A673 (cell line): ENCODE data around the gene TEX101. TPM values are rescaled to one million over a fixed set of nuclear protein-coding genes. Genes with fewer than 3 reads are reported as not detected.

Experiments
- BruUV-seq: library from RNA; stranded (reverse); fragments of 400-500 nt; replicated peaks from 2 replicates; lab custom pipeline; 2021; lab: Mats Ljungman, UMichigan
- CTCF ChIA-PET: fragments of 300-600 bp; sonication (Branson Sonifier 250); formaldehyde crosslinking; loops from one replicate; lab custom pipeline; 2022; ENCODE audit warnings: antibody characterized with exemption; lab: Charles Lee
- POLR2A ChIA-PET: fragments of 300-600 bp; sonication (Branson Sonifier 250); formaldehyde crosslinking; loops from one replicate; lab custom pipeline; 2022; ENCODE audit warnings: antibody characterized with exemption; ENCODE audit not compliant: low non-redundant PET; lab: Charles Lee
- DNase-seq: peaks from one replicate; pipeline ENCODE4 v3.0.0-alpha.2; 2015; ENCODE audit warnings: low spot score
- H3K27ac ChIP-seq: fragments of 200-600 bp; sonication (generic); 2 replicates; pipeline ENCODE4 v1.5.1; 2016; ENCODE audit warnings: mixed run types, low read depth, mild to moderate bottlenecking, mixed read lengths, antibody characterized with exemption, low read length; ENCODE audit not compliant: poor library complexity, severe bottlenecking
- H3K27me3 ChIP-seq: fragments of 200-600 bp; sonication (generic); replicated peaks from 2 replicates; pipeline ENCODE4 v1.6.1; 2017; ENCODE audit warnings: mixed run types, low read depth, mild to moderate bottlenecking, mixed read lengths, antibody characterized with exemption, low read length; ENCODE audit not compliant: insufficient read depth, poor library complexity
- H3K36me3 ChIP-seq: fragments of 200-600 bp; sonication (generic); 2 replicates; pipeline ENCODE4 v1.6.1; 2016; ENCODE audit warnings: mixed run types, mild to moderate bottlenecking, mixed read lengths, antibody characterized with exemption, low read length; ENCODE audit not compliant: insufficient read depth, poor library complexity, severe bottlenecking
- H3K4me1 ChIP-seq: fragments of 200-600 bp; sonication (generic); 2 replicates; pipeline ENCODE4 v1.6.1; 2017; ENCODE audit warnings: mixed run types, mild to moderate bottlenecking, mixed read lengths, antibody characterized with exemption, low read length; ENCODE audit not compliant: insufficient read depth, poor library complexity, severe bottlenecking
- H3K4me3 ChIP-seq: fragments of 200-600 bp; sonication (generic); 2 replicates; pipeline ENCODE4 v1.5.1; 2016; ENCODE audit warnings: low read depth, mixed run types, mild to moderate bottlenecking, mixed read lengths, low read length; ENCODE audit not compliant: poor library complexity, severe bottlenecking
- H3K9me3 ChIP-seq: fragments of 200-600 bp; sonication (generic); 2 replicates; pipeline ENCODE4 v1.6.1; 2016; ENCODE audit warnings: mixed run types, low read depth, mild to moderate bottlenecking, mixed read lengths, antibody characterized with exemption, low read length; ENCODE audit not compliant: poor library complexity, severe bottlenecking
- CTCF ChIP-seq: fragments of 300-800, 200-600 bp; sonication (generic); conservative IDR thresholded peaks from 2 replicates; pipeline ENCODE4 v1.5.1; 2017; ENCODE audit warnings: low read depth, mild to moderate bottlenecking, antibody characterized with exemption, low read length, moderate library complexity, mixed read lengths
- EZH2 ChIP-seq: fragments of 200-600 bp; sonication (generic); IDR thresholded peaks from 2 replicates; pipeline ENCODE4 v1.6.1; 2017; ENCODE audit warnings: borderline replicate concordance, low read depth, mild to moderate bottlenecking, mixed read lengths, antibody characterized with exemption, low read length; ENCODE audit not compliant: poor library complexity, severe bottlenecking
- intact Hi-C: fragments of 100-400 bp; cut with micrococcal nuclease; formaldehyde crosslinking; loops from one replicate; pipeline ENCODE4 v1.10.0; 2022; ENCODE audit not compliant: unreplicated experiment
- total RNA-seq: library from RNA; stranded (reverse); gene quantifications from 2 replicates; pipeline ENCODE4 v1.2.3, GENCODE V29; 2021

Gene TEX101
- total RNA-seq, 1 experiment from 2014 or later, result not detected

GRCh38 chr19:43437712-43438111 lies 23.0 kb downstream of the TEX101 start:
- ChIA-PET POLR2A (no interaction called here), CTCF (no interaction called here)
- no peak for DNase-seq
- no peaks in the 10 kb centered on the region for H3K4me1 ChIP-seq
- TF ChIP-seq EZH2 (no peak), CTCF (no peak)
- H3K27me3 ChIP-seq, result no peaks in the 10 kb centered on the region
- BruUV-seq, result no TSS peak
- no peak overlapping the region for H3K27ac ChIP-seq
- no peaks in the 10 kb centered on the region for H3K9me3 ChIP-seq
- intact Hi-C loops, result no loop called here
- H3K36me3 ChIP-seq, result no peaks in the 10 kb centered on the region
- H3K4me3 ChIP-seq, result no peak overlapping the region

- CTCF ChIA-PET, result interaction anchor here (0.6 to 1.5 kb wide), 2 partner anchors 9 to 546 kb away, joined by 5 to 8 read pairs; no protein-coding TSS in a partner anchor
- intact Hi-C loops, result no loop called here
- H3K27ac ChIP-seq, result no peak overlapping the region
Observed at GRCh38 chr19:43438291-43439031, 23.8 kb downstream of the TEX101 start.

GRCh38 chr19:43439032-43439708 lies 24.5 kb downstream of the TEX101 start:
- no peak for TF ChIP-seq EZH2
- TF ChIP-seq CTCF, result no peak
- H3K4me1 ChIP-seq, result no peaks in the 10 kb centered on the region
- no peaks in the 10 kb centered on the region for H3K36me3 ChIP-seq
- H3K9me3 ChIP-seq, result no peaks in the 10 kb centered on the region
- CTCF ChIA-PET, result interaction anchor here (0.6 to 1.5 kb wide), 2 partner anchors 8 to 546 kb away, joined by 5 to 8 read pairs; no protein-coding TSS in a partner anchor
- H3K27me3 ChIP-seq, result no peaks in the 10 kb centered on the region
- intact Hi-C loops, result no loop called here
- no peak overlapping the region for H3K27ac ChIP-seq
- peak; percentile 54 for DNase-seq
- H3K4me3 ChIP-seq, result no peak overlapping the region
- BruUV-seq, result no TSS peak
- POLR2A ChIA-PET, result no interaction called here

More at GRCh38 chr19:43438291-43439031, 23.8 kb downstream of the TEX101 start:
- peak; percentile 92 for DNase-seq
- H3K36me3 ChIP-seq, result no peaks in the 10 kb centered on the region
- TF ChIP-seq CTCF (no peak), EZH2 (no peak)
- POLR2A ChIA-PET, result interaction anchor here (0.5 to 0.7 kb wide), 2 partner anchors 25 to 90 kb away, joined by 3 to 8 read pairs; no protein-coding TSS in a partner anchor
- H3K4me3 ChIP-seq, result no peak overlapping the region
- no TSS peak for BruUV-seq
- no peaks in the 10 kb centered on the region for H3K4me1 ChIP-seq
- H3K27me3 ChIP-seq, result no peaks in the 10 kb centered on the region
- no peaks in the 10 kb centered on the region for H3K9me3 ChIP-seq
